Heart right ventricle (tissue), 16 donors: ENCODE measurements around the gene BARX1. TPM values are rescaled to one million over a fixed set of nuclear protein-coding genes. Genes with fewer than 3 reads are reported as not detected.
A peak's percentile ranks its signal among the peaks of the same experiment; 100 is the strongest.
"Not testable (repeated sequence)": the region's sequence is repeated elsewhere in the genome, so short reads cannot be mapped to it uniquely, and the experiment has no call there.

Experiments used
- ATAC-seq, 8 donors: fragments of 200-7000 bp; cut with Tn5 transposase; one replicate each; pipeline ENCODE4 v1.9.1; 2020; ENCODE audit warnings: mild to moderate bottlenecking in 8 of 8, moderate library complexity in 8 of 8, moderate number of reproducible peaks in 1 of 8
- DNase-seq, 2 donors: peaks; one replicate each; pipeline ENCODE4 v3.0.0-alpha.2; 2020
- H3K27ac ChIP-seq, 10 donors: fragments of 200-600 bp; sonication (generic) in 2 of 10; one replicate each; pipeline versions ENCODE4 v1.5.0 to v1.8.0; 2020 to 2022; ENCODE audit warnings: mild to moderate bottlenecking in 3 of 10
- H3K27me3 ChIP-seq, 7 donors: fragments of 200-600 bp; one replicate each; pipeline ENCODE4 v1.8.0; 2021 to 2022; ENCODE audit warnings: mild to moderate bottlenecking in 2 of 7
- H3K36me3 ChIP-seq, 9 donors: fragments of 200-600 bp; sonication (generic) in 1 of 9; one replicate each; pipeline versions ENCODE4 v1.5.0 to v1.8.0; 2020 to 2022; ENCODE audit warnings: mild to moderate bottlenecking in 2 of 9
- H3K4me1 ChIP-seq, 9 donors: fragments of 200-600 bp; sonication (generic) in 1 of 9; one replicate each; pipeline versions ENCODE4 v1.5.0 to v1.8.0; 2020 to 2022; ENCODE audit warnings: mild to moderate bottlenecking in 4 of 9
- H3K4me3 ChIP-seq, 10 donors: fragments of 200-600 bp; sonication (generic) in 2 of 10; one replicate each; pipeline versions ENCODE4 v1.5.0 to v1.8.0; 2020 to 2022; ENCODE audit warnings: mild to moderate bottlenecking in 7 of 10, moderate library complexity in 2 of 10
- H3K9me3 ChIP-seq, 11 donors: fragments of 200-600 bp in 10 of 11; sonication (generic) in 2 of 11; one replicate each; pipeline versions ENCODE4 v1.5.0 to v1.8.0; 2013 to 2022; ENCODE audit warnings: mild to moderate bottlenecking in 2 of 11, control low read depth in 1 of 11, moderate library complexity in 1 of 11
- WGBS, 2 donors: extraction: QIAGEN DNeasy Blood & Tissue Kit; methylation state at CpG; one replicate each; pipeline ENCODE4 v1.1.7; 2013; ENCODE audit warnings: inconsistent platforms in 1 of 2; 5-methylcytosine and 5-hydroxymethylcytosine counted together
- intact Hi-C, 10 donors: fragments of 100-400 bp; cut with DNase I; formaldehyde crosslinking; loops; one replicate each; pipeline versions ENCODE4 v1.11.1 to v1.14.2; 2022
- polyA plus RNA-seq, 2 donors: library from polyadenylated mRNA; stranded (reverse); fragments of 200-250 nt; gene quantifications; one replicate each; pipeline ENCODE4 v1.2.3, GENCODE V29; 2013
- total RNA-seq, 10 donors: library from RNA; stranded (reverse); fragmentation: NEBNext Ultra II Directional in 3 of 10; extraction: Animal tissue kit (Norgen Biotek cat#: 25700) in 3 of 10; gene quantifications; one replicate each; pipeline versions ENCODE4 v1.2.1 to v1.2.4, GENCODE V29; 2021 to 2023
- TF ChIP-seq, protein P1 (sequence below), 9 donors: fragments of 200-600 bp; sonication (generic) in 2 of 9; IDR thresholded peaks; one replicate each; pipeline versions ENCODE4 v1.5.0 to v1.8.0; 2021 to 2022; ENCODE audit warnings: antibody characterized with exemption in 9 of 9, mild to moderate bottlenecking in 5 of 9, moderate library complexity in 1 of 9
- donor health status: Arrhythmogenic right ventricular cardiomyopathy.
- donor health status: ischemic (EF 13 %, LVEDD 7.1; RV severe dilation, severe dysfunction).
- donor health status: healthy with polysubstance abuse.
- donor health status: DM: no; HTN: yes; CAD: no.
- donor health status: DM: no; HTN: no; CAD: no.
- donor health status: ischemic (EF 25% LVEDD 6.9; RV normal size, moderate dysfunction).
- donor health status: ischemic (EF 25% LVEDD 5.7; RV mildly dilated, moderate dysfunction).
- donor health status: healthy.
- donor health status: DM: yes; HTN: yes; CAD: no.
- donor health status: Ischemic cardiomyopathy.
- donor health status: ischemic (EF 35%, LVEDD 5.7; RV mildly dilated, moderate dysfunction).
- donor health status: nonischemic (EF 11% LVEDD 7.7; RV severe dilation, severe dysfunction).
- donor health status: DM: yes; HTN: yes; CAD: no.
- donor health status: PGD.
- donor health status: ischemic (EF 29% LVEDD 5.4; RV normal size, mild dysfunction).
- donor health status: nonischemic (EF 23%, LVEDD 6.1; RV moderate dilation, normal function).

The BARX1 gene
- total and polyA plus RNA-seq, 12 donors: 0.06 to 0.19 TPM; not detected in 10

GRCh38 chr9:93974151-93974550 lies 19.0 kb upstream of the BARX1 start:
- intact Hi-C loops: no loop called here

DNA sequence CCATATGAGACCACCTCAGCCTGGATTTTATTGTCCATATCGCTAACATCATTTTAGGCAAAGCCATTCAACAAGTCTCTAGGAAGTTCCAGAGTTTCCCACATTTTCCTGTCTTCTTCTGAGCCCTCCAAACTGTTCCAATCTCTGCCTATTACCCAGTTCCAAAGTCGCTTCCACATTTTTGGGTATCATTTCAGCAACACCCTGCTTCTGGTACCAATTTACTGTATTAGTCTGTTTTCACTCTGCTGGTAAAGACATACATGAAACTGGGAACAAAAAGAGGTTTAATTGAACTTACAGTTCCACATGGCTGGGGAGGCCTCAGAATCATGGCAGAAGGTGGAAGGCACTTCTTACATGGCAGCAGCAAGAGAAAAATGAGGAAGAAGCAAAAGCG lies 17.5 kb upstream of the BARX1 start:
- WGBS, 2 donors: 91 to 93% methylated on average over 3 of the region's 3 CpGs
- peaks cover 0 to 23% (median 6%) of the 10 kb centered on the region in 11 donors for H3K9me3 ChIP-seq
- H3K27me3 ChIP-seq: peaks cover 0 to 37% (median 18%) of the 10 kb centered on the region in 7 donors
- H3K4me1 ChIP-seq, H3K36me3 ChIP-seq, intact Hi-C loops, H3K27ac ChIP-seq, ATAC-seq, DNase-seq, H3K4me3 ChIP-seq: not testable (repeated sequence)

More at GRCh38 chr9:93974151-93974550, 19.0 kb upstream of the BARX1 start:
- TF ChIP-seq, protein P1, sequence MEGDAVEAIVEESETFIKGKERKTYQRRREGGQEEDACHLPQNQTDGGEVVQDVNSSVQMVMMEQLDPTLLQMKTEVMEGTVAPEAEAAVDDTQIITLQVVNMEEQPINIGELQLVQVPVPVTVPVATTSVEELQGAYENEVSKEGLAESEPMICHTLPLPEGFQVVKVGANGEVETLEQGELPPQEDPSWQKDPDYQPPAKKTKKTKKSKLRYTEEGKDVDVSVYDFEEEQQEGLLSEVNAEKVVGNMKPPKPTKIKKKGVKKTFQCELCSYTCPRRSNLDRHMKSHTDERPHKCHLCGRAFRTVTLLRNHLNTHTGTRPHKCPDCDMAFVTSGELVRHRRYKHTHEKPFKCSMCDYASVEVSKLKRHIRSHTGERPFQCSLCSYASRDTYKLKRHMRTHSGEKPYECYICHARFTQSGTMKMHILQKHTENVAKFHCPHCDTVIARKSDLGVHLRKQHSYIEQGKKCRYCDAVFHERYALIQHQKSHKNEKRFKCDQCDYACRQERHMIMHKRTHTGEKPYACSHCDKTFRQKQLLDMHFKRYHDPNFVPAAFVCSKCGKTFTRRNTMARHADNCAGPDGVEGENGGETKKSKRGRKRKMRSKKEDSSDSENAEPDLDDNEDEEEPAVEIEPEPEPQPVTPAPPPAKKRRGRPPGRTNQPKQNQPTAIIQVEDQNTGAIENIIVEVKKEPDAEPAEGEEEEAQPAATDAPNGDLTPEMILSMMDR (IDR thresholded peaks at IDR 0.05): no peak
- H3K27me3 ChIP-seq: peaks cover 0 to 29% (median 8%) of the 10 kb centered on the region in 7 donors
- peak in 1 of 8 donors; percentile 39 for ATAC-seq
- H3K4me1 ChIP-seq: no peaks in the 10 kb centered on the region
- no peak overlapping the region for H3K4me3 ChIP-seq
- no peaks in the 10 kb centered on the region for H3K36me3 ChIP-seq
- no peak for DNase-seq
- peaks cover 0 to 23% (median 6%) of the 10 kb centered on the region in 11 donors for H3K9me3 ChIP-seq
- 31 to 47% methylated on average over 3 of the region's 3 CpGs for WGBS, 2 donors
- no peak overlapping the region for H3K27ac ChIP-seq

DNA sequence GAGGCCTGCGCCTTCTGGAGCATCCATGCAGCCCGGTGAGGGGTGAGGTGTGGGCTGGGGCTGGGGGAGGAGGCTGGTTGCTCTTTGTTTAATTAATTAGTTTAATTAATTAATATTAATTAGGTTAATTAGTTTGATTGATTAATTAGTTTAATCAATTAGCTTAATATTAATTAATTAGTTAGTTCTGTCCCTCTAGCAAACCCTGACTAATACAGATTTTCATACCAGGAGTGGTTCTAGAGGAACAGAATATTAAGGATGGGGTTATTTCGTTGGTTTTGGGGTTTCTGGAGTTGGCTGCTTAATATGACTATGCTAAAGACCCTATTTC lies 14.1 kb upstream of the BARX1 start:
- no peak for ATAC-seq

GRCh38 chr9:93968451-93969327 lies 13.5 kb upstream of the BARX1 start:
- TF ChIP-seq, protein P1 (IDR thresholded peaks at IDR 0.05): no peak
- DNase-seq: no peak
- WGBS, 2 donors: 80 to 87% methylated on average over 25 of the region's 25 CpGs
- no peak for ATAC-seq
- no peaks in the 10 kb centered on the region for H3K36me3 ChIP-seq
- H3K4me3 ChIP-seq: no peak overlapping the region
- H3K27ac ChIP-seq: no peak overlapping the region
- H3K9me3 ChIP-seq: peaks cover 0 to 19% (median 6%) of the 10 kb centered on the region in 11 donors
- intact Hi-C loops: loop anchor here in 4 of 10 donors (10.0 kb wide), 2 partner anchors 144 to 804 kb away; no protein-coding TSS in a partner anchor
- peaks cover 0 to 47% (median 39%) of the 10 kb centered on the region in 7 donors for H3K27me3 ChIP-seq
- no peaks in the 10 kb centered on the region for H3K4me1 ChIP-seq

More for the DNA sequence above, 14.1 kb upstream of the BARX1 start:
- Histone ChIP-seq H3K27ac (no peak overlapping the region), H3K4me1 (no peaks in the 10 kb centered on the region), H3K27me3 (peaks cover 0 to 46% (median 35%) of the 10 kb centered on the region in 7 donors), H3K9me3 (peaks cover 0 to 23% (median 6%) of the 10 kb centered on the region in 11 donors), H3K36me3 (no peaks in the 10 kb centered on the region), H3K4me3 (no peak overlapping the region)
- intact Hi-C loops: loop anchor here in 4 of 10 donors (10.0 kb wide), 2 partner anchors 144 to 804 kb away; no protein-coding TSS in a partner anchor
- no peak for DNase-seq
- WGBS, 2 donors: 91 to 96% methylated on average over 3 of the region's 3 CpGs
- TF ChIP-seq, protein P1 (IDR thresholded peaks at IDR 0.05): no peak
